HG02870 (cell line): Measurements from ENCODE around the gene CD101.
A peak's percentile ranks its signal among the peaks of the same experiment; 100 is the strongest.

ENCODE experiments used
- ATAC-seq: cut with Tn5 transposase; IDR thresholded peaks from one replicate; pipeline ENCODE4 v1.9.1; 2021; ENCODE audit warnings: mild to moderate bottlenecking, moderate library complexity; ENCODE audit not compliant: unreplicated experiment

CD101 gene

DNA sequence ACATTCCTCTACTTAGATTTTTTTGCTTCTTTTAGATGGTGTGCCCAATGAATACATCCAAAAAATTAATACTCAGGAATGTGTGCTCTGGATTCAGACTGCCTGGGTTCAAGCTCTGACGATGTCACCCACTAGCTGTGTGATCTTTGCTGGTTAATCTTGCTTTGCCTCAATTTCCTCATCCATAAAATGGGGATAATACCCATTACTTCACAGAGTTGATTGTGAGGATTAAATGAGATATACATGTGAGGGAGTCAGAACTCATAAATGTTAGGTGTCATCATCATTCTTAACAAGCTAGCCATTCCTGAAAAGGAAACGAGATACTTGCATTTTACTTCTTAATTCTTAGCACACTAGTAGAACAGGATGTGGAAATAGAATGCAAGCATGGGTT, 45.7 kb downstream of the CD101 start:
- ATAC-seq, result no peak

DNA sequence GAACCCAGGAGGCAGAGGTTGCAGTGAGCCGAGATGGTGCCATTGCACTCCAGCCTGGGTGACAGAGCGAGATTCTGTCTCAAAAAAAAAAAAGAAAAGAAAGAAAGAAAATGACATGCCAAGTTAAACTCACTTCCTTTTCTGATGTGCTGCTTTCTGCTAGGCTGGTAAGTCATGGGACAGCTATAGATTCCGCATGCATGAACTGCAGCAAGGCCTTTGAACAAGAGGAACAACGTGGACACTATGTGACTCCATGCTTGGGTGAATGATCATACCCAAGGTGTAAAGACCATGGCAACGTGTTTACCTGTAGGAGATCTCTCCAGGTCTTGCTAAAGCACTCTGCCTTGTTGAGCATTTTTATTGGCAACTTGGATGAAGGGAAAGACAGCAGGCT, 48.3 kb downstream of the CD101 start:
- ATAC-seq, result no peak

DNA sequence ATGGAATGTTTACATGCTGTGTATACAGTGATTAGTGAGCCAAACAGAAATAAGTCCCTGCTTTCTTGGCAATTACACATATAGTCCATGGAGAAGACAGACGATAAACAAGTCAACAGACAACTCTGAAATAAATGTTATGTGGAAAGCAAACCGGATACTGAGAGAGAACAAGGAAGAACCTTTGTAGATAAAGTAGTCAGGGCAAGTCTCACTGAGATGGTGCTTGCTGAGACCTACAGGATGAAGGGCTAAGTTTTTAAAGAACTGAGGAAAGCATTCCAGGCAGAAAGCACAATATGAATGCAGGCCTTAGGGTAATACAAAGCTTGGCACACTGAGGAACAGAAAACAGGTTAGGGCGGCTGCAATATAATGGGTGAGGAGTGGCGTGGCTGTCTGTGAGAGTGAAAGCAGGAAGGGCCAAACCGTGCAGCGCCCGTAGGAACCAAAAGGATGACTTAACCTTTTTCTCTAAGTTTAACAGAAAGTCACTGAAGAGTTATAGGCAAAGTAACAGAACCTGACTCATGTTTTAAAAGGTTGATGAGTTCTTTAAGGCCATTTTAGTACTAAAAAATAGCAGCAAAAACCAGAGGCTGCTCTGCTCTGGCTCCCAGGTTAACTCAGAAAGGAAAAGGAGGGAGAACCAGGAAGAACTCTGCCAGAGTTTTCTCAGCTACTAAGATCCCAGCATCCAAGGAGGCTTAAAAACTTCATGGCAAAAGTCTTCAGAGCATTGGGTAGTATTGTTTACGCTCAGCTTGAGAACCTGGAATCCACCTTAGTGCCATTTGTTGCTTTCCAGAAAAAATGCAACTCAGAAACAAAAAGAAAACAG, 49.9 kb downstream of the CD101 start:
- peak; percentile 89 for ATAC-seq

DNA sequence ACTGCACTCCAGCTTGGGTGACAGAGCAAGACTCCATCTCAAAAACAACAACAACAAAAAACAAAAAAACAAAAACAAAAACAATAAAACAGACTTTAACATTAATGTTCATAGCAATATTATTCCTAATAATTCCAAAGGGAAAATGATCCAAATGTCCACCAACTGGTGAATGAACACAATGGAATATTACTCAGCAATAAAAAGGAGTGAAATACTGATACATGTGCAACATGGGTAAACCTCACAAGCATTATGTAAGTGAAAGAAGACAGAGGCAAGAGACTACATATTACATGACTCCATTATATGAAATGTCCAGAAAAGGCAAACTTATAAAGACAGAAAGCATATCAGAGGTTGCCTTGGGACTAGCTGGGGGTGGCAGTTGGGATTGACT, 52.5 kb downstream of the CD101 start:
- no peak for ATAC-seq

DNA sequence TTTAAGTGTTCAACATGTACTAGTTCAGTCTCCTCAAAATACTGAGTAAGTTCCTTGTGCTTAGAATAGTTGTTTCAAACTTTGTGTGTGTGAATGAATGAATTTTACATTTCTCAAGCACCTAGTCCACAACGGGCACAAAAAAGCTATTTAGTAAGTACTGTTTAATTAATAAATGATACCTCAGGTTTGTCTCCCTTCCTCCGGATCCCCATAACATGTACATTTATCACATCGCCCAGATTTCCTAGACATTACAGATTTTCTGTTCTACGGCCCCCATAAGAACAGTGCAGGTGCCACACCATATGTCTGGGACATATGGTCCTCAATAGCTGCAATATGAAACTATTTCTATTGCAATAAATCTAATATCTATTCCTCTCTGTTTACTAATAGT, 57.2 kb downstream of the CD101 start:
- no peak for ATAC-seq

DNA sequence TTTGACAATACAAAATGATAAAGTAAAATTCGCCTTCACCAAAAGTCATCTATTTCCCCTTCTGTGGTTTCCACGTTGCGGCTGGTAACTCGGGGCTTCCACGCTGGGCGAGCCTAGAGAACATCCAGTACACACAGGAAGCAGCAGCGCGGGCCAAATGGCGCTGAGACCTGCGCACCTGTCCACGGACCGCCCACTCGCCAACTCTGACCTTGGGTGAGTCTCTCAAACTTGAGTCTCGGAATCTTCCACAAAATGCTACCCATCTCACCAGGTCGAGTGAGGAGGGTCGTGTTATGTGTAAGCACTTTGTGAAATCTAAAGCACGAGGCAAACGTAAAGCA, 57.7 kb downstream of the CD101 start:
- ATAC-seq, result peak; percentile 24

DNA sequence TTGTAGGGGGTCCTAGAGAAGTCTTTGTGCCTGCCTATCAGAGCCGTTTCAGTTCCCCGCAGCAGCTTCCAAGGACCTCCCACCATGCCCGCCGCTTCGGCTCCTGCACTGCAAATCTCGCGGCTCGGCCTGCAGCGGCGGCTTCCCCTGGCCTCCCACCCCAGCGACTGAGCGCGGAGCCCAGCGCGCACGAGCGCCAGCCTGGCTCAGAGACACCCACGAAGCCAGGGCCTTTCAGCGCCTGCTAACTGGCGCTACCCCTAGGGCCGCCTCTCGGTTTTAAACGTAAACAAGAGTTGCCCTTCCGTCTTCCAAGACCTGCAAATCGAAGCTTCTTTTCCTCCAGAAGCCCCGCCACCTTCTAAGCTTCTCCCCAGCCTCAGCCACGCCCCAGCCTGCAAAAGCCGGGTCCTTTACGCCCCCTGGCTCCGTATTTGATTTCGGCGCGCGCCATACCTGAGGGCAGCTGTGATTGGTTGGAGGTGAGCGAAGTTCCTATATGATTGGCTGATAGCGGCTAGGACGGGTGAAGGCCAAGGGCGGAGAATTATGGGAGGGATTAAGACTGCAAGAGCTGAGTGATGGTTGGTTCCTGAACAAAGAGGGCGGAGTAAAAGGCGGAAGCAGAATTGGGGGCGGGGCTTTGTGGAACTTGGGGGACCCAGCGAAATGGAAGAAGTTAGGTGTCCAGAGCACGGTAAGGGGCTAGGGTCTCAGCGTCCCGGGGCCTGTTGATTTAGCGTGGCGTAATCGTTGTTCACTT, 58.3 kb downstream of the CD101 start, which contains the start of gene TTF2:
Gene TTF2, plus strand, starts transcription at position 649 of the 763 bp plus-strand sequence. Its CDS starts 21 bp downstream, at position 670.
- peak; percentile 91 for ATAC-seq

DNA sequence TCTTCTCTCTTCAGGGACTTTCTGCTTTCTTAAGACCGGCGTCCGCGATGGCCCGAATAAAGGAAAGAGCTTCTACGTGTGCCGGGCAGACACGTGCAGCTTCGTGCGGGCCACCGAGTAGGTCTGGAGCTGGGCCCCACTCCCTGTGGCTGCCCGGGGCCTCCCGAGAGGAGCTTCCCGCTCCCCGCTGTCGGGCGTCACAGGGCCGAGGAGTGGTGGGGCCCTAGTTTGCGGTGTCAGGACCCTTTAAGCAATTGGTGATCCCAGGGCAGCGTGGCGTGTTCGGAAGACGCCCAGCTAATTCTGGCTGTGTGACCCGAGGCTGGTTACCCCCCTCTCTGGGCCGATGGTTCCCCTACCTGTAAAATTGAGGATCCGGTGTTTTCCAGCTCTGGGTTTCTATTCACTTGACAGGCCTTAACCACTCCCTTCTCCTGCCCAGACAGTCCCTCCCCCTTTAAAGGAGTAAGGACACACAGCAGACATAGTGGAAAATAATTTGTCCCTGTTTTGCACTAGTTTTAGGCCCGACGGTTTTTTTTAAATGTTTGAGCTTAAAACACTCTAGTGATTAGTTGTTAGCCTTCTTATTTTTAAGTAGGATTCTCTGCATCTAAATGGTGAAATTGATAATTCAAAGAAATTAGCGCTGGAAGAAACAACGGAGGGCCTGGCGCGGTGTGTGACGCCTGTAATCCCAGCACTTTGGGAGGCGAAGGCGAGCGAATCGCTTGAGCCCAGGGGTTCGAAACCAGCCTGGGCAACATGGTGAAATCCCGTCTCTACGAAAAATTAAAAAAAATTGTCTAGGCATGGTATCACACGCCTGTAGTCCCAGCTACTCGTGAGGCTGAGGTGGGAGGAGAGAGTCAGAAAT, 59.1 kb downstream of the CD101 start:
- peak; percentile 8 for ATAC-seq

DNA sequence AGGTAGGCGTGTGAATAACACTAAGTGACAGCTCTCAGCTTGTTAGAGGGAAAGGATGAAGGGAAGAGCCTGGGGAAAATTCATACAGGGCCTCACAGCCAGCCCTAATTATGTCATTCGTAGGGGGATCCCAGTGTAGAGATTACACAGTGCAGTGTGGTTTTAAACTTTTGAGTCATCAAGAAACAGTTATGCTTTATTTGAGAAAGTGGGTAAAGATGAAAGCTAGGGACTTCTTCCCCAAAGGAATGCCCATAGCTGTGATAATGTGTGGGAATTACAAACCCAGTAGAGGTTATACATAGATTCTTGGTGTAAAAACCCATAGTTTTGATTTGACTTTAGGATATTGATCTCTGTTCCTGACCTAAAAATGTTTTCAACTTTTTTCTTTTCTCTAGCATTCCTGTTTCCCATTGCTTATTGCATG, 60.4 kb downstream of the CD101 start:
- peak; percentile 36 for ATAC-seq

DNA sequence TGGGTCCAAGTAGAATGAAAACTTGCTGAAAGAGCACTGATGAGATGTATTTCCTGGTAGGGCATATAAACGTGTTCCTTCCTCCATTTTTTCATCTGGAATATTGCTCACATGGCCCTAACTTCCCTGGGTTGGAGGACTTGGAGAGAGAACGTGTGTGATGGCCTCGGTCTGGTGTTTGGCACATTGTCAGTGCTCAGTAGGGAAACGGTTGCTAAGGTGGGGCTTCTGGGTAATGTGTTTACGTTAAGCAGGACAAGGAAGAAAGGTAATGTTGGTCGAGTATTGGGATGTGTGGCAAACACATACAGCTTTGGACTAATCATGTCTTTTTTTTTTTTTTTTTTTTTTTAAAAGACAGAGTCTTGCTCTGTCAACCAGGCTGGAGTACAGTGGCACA, 64.8 kb downstream of the CD101 start:
- ATAC-seq, result no peak

DNA sequence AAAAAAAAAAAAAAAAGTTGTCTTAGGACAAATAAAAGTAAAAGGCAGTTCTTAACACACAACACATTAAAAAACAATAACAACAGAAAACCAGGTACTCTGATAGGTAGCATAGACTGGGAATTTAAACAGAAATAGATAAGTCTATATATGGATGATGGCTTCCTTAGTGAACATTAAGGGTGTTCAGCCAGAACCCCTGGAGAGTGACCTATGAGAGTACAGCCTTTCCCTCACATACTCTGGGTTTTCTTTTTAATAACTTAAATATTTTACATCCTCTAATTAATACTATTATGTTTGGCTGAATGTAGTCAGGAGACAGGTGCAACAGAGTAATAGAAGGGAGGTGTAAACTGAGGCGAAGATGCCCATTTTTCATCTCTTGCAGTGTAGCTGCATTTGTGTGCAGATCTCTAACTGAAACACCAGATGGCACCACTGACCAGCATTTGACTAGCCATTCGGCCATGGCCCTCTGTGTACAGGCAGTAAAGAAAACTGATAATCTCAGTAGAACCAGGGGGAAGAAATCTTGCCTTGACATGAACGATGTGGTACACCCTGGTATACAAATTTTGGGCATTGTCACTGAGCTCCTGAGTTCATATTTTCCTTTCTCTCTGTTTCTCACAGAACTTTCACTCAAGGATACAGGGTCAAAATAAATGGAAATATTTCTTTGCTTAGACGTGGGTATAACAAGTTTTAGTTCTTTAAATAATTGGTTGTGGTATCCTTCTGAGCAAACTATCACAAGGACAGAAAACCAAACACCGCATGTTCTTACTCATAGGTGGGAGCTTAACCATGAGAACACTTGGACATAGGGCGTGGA, 66.2 kb downstream of the CD101 start:
- ATAC-seq, result peak; percentile 65

DNA sequence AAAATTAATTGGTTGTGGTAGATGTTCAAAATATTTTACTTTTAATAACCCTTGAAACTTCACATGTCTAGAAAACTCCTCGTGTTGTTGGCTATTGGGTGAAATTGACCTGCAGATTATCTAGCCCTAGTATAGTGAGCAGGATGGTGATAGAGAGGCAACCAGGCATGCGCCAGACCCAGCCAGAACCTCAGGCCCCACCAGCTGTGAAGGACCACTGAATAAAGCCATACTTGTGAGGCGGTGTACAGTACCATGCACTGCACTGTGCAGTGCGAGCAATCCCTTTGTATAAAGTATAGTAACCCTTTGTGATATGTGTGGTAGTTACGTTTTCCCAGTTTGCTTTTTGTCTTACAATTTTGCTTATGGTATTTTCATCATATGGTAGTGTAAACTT, 67.0 kb downstream of the CD101 start:
- no peak for ATAC-seq

DNA sequence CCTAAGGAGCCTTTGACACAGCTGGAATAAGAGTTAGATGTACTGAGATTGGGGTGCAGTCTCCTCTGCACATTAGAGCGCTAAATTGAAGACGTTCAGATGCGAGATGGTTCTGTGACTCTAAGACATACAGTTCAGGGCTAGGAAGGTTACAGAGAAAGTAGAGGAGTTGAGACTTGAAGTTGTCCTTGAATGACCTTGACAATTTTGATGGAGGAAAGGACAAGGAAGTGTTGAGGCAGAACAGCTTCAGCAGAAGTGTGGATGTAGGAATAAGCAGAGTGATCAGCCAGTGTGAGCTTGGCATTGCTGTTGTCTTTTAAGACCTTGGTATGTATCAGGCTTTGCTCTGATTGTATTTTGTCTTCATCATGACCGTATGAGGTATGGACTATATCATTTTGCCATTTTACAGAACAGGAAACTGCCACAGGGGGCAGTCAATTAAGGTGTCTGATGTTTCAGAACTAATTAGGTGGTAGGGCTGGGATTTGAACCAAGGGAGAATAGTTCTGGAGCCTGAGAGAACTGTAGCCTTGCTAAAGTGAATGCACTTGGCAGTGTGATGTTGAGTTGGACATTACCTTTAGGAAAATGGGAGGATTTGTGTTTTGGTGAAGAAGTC, 67.8 kb downstream of the CD101 start:
- ATAC-seq, result no peak

DNA sequence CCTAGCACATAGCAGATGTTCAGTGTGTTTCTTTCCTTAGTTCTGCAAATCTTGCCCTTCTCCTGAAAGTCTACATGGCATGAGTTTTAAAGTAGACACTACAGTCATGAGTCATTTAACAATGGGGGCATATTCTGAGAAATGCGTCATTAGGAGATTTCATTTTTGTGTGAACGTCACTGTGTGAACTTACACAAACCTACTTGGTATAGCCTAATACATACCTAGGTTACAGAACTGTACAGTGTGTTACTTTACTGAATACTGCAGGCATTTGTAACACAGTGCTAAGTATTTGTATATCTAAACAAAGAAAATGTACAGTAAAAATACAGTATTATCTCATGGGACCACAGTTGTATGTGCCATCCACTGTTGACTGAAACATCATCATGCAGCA, 68.6 kb downstream of the CD101 start:
- peak; percentile 40 for ATAC-seq

DNA sequence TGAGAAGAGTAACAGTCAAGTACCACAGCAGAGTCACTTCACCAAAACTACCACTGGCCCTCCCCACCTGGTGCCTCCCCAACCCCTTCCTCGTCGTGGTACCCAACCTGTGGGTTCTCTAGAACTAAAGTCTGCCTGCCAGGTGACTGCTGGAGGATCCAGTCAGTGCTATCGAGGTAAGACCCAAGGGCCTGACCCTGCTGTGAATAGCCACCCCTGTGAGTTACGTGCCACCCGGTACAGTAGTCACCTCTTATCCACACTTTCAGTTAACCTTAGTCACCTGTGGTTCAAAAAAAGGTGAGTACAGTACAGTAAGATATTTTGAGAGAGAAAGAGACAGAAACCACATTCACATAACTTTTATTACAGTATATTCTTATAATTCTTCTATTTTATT, 75.1 kb downstream of the CD101 start:
- ATAC-seq, result no peak

DNA sequence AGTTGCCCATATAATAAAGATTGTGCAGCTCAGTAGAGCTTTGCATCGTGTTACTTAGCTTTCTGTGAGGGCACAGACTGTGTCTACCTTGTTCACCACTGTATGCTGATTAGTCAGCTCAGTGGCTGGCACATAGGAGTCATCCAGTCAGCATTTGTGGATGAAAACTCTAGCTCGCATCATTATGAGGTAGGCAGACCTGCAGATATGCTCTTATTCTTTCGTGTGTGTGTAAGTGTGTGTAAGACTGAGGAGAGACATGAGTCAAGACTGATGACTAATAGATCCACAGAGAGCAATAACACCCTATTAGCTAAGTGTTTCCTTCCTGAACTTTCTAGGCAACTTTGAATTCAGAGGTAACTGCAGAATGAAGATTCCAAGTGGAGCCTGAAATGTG, 75.7 kb downstream of the CD101 start:
- no peak for ATAC-seq

DNA sequence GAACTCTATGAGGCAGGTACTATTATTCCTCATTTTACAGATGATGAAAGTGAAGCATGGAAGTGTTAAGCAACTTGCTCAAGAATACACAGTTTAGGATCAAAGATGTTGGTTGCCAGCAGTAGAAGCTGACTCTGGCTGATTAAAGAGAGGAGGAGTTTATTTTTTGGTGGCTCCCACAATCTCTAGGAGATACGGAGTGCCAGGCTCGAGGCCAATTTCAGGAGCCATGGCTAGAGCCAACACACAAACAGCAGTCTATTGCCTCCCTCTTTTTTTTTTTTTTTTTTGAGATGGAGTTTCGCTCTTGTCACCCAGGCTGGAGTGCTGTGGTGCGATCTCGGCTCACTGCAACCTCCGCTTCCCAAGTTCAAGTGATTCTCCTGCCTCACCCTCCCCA, 78.2 kb downstream of the CD101 start:
- no peak for ATAC-seq

DNA sequence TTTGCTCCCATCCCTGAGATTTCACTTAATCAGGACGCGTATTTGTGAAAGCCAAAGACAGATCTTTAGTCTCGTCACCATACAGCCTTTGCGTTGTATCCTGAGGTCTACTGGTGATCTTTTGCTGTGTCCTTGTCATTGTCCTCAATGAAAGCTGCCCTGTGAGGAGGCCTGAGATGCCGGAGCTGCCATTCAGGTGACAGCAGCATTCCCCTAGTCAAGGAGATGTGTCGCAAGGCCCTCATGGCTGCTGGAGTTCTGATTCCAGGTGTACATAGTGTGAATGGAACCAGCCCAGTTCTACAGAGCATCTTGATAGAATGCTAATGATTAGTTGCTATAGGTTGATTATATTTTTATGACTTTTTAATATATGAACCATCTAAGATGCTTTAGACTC, 82.7 kb downstream of the CD101 start:
- ATAC-seq, result no peak
